NCI-H1694 treated with DMSO at 0.1 percent for 48 hours (cell line): ENCODE measurements around the gene MAML3.

Source experiments
- DNase-seq: peaks from one replicate; lab custom pipeline; 2025; lab: John Stamatoyannopoulos, UW

MAML3 gene

GRCh38 chr4:139686988-139687387 is 467.0 kb downstream of the MAML3 start:
- DNase-seq = no peak

GRCh38 chr4:139686130-139686529 is 467.9 kb downstream of the MAML3 start:
- no peak for DNase-seq

- no peak for DNase-seq
Measured at GRCh38 chr4:139685180-139685579, 468.8 kb downstream of the MAML3 start.

GRCh38 chr4:139684351-139684750 is 469.6 kb downstream of the MAML3 start:
- DNase-seq = no peak

GRCh38 chr4:139682741-139683151 is 471.2 kb downstream of the MAML3 start:
- no peak for DNase-seq

- DNase-seq = no peak
Measured at GRCh38 chr4:139682309-139682708, 471.7 kb downstream of the MAML3 start.

- no peak for DNase-seq
Measured at GRCh38 chr4:139676913-139677585, 476.9 kb downstream of the MAML3 start.

GRCh38 chr4:139676365-139676764 is 477.6 kb downstream of the MAML3 start:
- no peak for DNase-seq

GRCh38 chr4:139675651-139676050 is 478.3 kb downstream of the MAML3 start:
- DNase-seq = no peak

- DNase-seq = peak; percentile 8
Measured at GRCh38 chr4:139674875-139675550, 479.0 kb downstream of the MAML3 start.

GRCh38 chr4:139672732-139673131 is 481.3 kb downstream of the MAML3 start:
- no peak for DNase-seq

GRCh38 chr4:139672215-139672614 is 481.8 kb downstream of the MAML3 start:
- DNase-seq = no peak

GRCh38 chr4:139670775-139671174 is 483.2 kb downstream of the MAML3 start:
- DNase-seq = no peak

GRCh38 chr4:139669890-139670289 is 484.1 kb downstream of the MAML3 start:
- no peak for DNase-seq

- no peak for DNase-seq
Measured at GRCh38 chr4:139669335-139669734, 484.6 kb downstream of the MAML3 start.

- DNase-seq = no peak
Measured at GRCh38 chr4:139668658-139669201, 485.3 kb downstream of the MAML3 start.

GRCh38 chr4:139668036-139668435 is 485.9 kb downstream of the MAML3 start:
- DNase-seq = no peak
